MM.1S (cell line): ENCODE results near the gene ST6GALNAC6.

ENCODE experiments used
- EZH2 ChIP-seq: fragments of 300-600 bp; sonication (generic); optimal IDR thresholded peaks from 2 replicates; pipeline ENCODE3; 2017; ENCODE audit warnings: low read depth, mild to moderate bottlenecking, antibody characterized with exemption, low read length, mixed read lengths
- EZH2phosphoT487 ChIP-seq: fragments of 300-600 bp; sonication (generic); IDR thresholded peaks from 2 replicates; pipeline ENCODE4 v1.6.1; 2018; ENCODE audit warnings: antibody characterized with exemption, low read length
- TF ChIP-seq, protein P1 (sequence below): fragments of 300-600 bp; sonication (generic); IDR thresholded peaks from 2 replicates; pipeline ENCODE4 v1.5.1; 2016; ENCODE audit warnings: antibody characterized with exemption, low read length, mixed read lengths

DNA sequence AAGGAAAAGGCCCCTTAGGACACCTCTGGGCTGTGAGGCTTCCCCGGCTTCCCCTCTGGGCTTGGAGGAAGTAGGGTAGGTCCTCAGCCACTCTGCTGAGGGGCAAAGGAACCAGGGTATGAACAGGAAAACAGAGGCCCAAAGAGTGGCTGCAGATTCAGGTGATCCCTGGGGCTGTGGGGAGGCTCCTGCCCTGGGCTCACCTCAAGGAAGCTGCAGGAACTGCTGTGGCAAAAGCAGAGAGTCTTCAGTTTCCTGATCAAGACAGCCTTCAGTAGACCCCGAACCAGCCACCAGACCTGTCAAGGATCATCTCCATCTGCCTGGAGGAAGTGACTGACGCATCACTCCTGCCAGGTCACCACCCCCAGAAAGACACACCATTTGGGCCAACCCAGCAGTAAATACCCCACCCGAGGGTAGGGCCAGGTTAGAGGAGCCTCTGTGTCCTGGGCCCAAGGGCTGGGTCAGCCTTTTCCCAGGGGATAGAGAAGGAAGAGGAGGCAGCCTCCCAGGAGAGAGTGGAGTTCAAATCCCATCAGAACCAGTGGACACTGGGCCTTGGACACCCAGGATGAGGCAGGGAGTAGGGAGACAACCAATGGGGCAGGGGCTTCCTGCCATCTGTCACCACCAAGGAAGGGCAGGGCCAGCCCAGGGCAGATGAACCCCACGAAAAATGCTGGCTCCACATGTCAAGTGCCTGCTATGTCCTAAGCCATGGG, 5.8 kb upstream of the ST6GALNAC6 start:
- TF ChIP-seq, protein P1, sequence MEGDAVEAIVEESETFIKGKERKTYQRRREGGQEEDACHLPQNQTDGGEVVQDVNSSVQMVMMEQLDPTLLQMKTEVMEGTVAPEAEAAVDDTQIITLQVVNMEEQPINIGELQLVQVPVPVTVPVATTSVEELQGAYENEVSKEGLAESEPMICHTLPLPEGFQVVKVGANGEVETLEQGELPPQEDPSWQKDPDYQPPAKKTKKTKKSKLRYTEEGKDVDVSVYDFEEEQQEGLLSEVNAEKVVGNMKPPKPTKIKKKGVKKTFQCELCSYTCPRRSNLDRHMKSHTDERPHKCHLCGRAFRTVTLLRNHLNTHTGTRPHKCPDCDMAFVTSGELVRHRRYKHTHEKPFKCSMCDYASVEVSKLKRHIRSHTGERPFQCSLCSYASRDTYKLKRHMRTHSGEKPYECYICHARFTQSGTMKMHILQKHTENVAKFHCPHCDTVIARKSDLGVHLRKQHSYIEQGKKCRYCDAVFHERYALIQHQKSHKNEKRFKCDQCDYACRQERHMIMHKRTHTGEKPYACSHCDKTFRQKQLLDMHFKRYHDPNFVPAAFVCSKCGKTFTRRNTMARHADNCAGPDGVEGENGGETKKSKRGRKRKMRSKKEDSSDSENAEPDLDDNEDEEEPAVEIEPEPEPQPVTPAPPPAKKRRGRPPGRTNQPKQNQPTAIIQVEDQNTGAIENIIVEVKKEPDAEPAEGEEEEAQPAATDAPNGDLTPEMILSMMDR = no peak
- TF ChIP-seq EZH2 (no peak), EZH2phosphoT487 (no peak)
